Measurements from ENCODE around the gene XCR1.

- TF ChIP-seq CTCF (conservative IDR thresholded peaks at IDR 0.05; ENCODE audit: low read depth in 2 of 2) (no peak), POLR2AphosphoS5 (IDR thresholded peaks at IDR 0.05; ENCODE audit: low read depth) (no peak), EZH2 (IDR thresholded peaks at IDR 0.05; ENCODE audit: low read depth, unreplicated experiment) (no peak), REST (IDR thresholded peaks at IDR 0.05; ENCODE audit: unreplicated experiment) (no peak), STAT1 (IDR thresholded peaks at IDR 0.05; ENCODE audit: unreplicated experiment) (no peak), ETS1 (IDR thresholded peaks at IDR 0.05) (no peak), EZH2phosphoT487 (IDR thresholded peaks at IDR 0.05; ENCODE audit: unreplicated experiment) (no peak), ZNF114 (CRISPR knock-in tag; IDR thresholded peaks at IDR 0.05) (no peak), CREB1 (CRISPR knock-in tag; IDR thresholded peaks at IDR 0.05; ENCODE audit: low read depth) (no peak), JUNB (IDR thresholded peaks at IDR 0.05; ENCODE audit: unreplicated experiment) (no peak)
Observed at GRCh38 chr3:46071222-46071858, 44.1 kb upstream of the XCR1 start.
